Measurements from ENCODE around the gene CALHM3.

CALHM3 gene

GRCh38 chr10:103481974-103482531 lies 3.0 kb upstream of the CALHM3 start:
- no peak overlapping the region for H3K4me3 ChIP-seq (ENCODE audit: low read depth, low read length)
- peak; percentile 73 for DNase-seq (ENCODE audit: low read depth)
- peak; percentile 81 for TF ChIP-seq CTCF (IDR thresholded peaks at IDR 0.05; ENCODE audit: low read depth, low read length, missing control alignments)

GRCh38 chr10:103480521-103480920 lies 1.5 kb upstream of the CALHM3 start:
- TF ChIP-seq CTCF (IDR thresholded peaks at IDR 0.05; ENCODE audit: low read depth, low read length, missing control alignments): no peak
- no peak for DNase-seq (ENCODE audit: low read depth)

GRCh38 chr10:103478671-103479070 lies 369 bp downstream of the CALHM3 start:
- no peak for DNase-seq (ENCODE audit: low read depth)
- no peak overlapping the region for H3K4me3 ChIP-seq (ENCODE audit: low read depth, low read length)
- no peak for TF ChIP-seq CTCF (IDR thresholded peaks at IDR 0.05; ENCODE audit: low read depth, low read length, missing control alignments)

More at GRCh38 chr10:103480521-103480920, 1.5 kb upstream of the CALHM3 start:
- no peak overlapping the region for H3K4me3 ChIP-seq (ENCODE audit: low read depth, low read length)

GRCh38 chr10:103476046-103476768 lies 2.8 kb downstream of the CALHM3 start:
- H3K4me3 ChIP-seq (ENCODE audit: low read depth, low read length): no peak overlapping the region
- TF ChIP-seq CTCF (IDR thresholded peaks at IDR 0.05; ENCODE audit: low read depth, low read length, missing control alignments): peak; percentile 79
- DNase-seq (ENCODE audit: low read depth): peak; percentile 35

GRCh38 chr10:103475437-103475836 lies 3.6 kb downstream of the CALHM3 start:
- H3K4me3 ChIP-seq (ENCODE audit: low read depth, low read length): no peak overlapping the region
- no peak for TF ChIP-seq CTCF (IDR thresholded peaks at IDR 0.05; ENCODE audit: low read depth, low read length, missing control alignments)
- no peak for DNase-seq (ENCODE audit: low read depth)

- no peak for DNase-seq (ENCODE audit: low read depth)
- H3K4me3 ChIP-seq (ENCODE audit: low read depth, low read length): no peak overlapping the region
- no peak for TF ChIP-seq CTCF (IDR thresholded peaks at IDR 0.05; ENCODE audit: low read depth, low read length, missing control alignments)
Observed at GRCh38 chr10:103474077-103474476, 5.0 kb downstream of the CALHM3 start.

- no peak for DNase-seq (ENCODE audit: low read depth)
Observed at GRCh38 chr10:103473261-103473671, 5.8 kb downstream of the CALHM3 start.

More at GRCh38 chr10:103473261-103473671, 5.8 kb downstream of the CALHM3 start:
- no peak for TF ChIP-seq CTCF (IDR thresholded peaks at IDR 0.05; ENCODE audit: low read depth, low read length, missing control alignments)
- H3K4me3 ChIP-seq (ENCODE audit: low read depth, low read length): no peak overlapping the region
